ENCODE measurements around the gene DLGAP4.

The DLGAP4 gene

DNA sequence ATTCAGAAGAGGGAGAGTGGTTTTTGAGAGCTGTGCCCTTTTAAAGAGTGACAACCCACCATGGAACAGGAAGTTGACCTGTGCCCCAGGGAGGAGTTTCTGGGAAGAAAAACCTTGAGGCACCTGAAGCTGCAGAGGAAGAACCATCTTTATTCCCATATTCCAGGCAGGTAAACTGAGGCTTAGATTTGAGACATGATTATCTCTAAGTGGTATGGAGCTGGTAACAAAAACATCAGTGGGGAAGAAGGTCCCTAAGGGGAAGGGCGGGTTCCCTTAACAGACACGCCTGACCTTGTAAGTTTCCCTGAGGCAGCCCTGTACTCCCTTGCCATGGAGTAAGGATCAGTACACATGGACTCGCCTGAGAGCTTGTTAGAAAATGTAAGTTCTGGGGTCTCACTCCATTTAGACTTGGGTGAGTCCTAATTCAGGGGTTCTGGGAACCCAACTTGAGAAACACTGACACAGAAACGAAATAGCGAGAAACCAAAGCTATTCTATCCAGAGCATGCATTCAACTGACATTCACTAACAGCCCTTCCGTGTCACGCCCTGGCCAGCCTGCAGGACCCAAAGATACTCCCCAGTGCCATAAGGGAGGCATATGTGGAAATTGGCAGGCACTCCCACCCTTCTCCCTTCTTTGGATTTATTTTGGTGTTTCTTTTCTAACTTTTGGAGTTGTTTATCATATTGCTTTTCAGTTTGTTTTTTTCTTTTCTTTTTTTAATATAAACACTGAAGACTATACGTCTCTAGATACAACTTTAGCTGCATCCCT is 90.9 kb downstream of the DLGAP4 start:
- no peak for DNase-seq (ENCODE audit: low read depth)
- no peak overlapping the region for H3K4me3 ChIP-seq (ENCODE audit: control insufficient read depth, low read depth, low read length)
- TF ChIP-seq, protein P1, sequence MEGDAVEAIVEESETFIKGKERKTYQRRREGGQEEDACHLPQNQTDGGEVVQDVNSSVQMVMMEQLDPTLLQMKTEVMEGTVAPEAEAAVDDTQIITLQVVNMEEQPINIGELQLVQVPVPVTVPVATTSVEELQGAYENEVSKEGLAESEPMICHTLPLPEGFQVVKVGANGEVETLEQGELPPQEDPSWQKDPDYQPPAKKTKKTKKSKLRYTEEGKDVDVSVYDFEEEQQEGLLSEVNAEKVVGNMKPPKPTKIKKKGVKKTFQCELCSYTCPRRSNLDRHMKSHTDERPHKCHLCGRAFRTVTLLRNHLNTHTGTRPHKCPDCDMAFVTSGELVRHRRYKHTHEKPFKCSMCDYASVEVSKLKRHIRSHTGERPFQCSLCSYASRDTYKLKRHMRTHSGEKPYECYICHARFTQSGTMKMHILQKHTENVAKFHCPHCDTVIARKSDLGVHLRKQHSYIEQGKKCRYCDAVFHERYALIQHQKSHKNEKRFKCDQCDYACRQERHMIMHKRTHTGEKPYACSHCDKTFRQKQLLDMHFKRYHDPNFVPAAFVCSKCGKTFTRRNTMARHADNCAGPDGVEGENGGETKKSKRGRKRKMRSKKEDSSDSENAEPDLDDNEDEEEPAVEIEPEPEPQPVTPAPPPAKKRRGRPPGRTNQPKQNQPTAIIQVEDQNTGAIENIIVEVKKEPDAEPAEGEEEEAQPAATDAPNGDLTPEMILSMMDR (conservative IDR thresholded peaks at IDR 0.05; ENCODE audit: control insufficient read depth, insufficient read depth, low read depth, low read length) = no peak

DNA sequence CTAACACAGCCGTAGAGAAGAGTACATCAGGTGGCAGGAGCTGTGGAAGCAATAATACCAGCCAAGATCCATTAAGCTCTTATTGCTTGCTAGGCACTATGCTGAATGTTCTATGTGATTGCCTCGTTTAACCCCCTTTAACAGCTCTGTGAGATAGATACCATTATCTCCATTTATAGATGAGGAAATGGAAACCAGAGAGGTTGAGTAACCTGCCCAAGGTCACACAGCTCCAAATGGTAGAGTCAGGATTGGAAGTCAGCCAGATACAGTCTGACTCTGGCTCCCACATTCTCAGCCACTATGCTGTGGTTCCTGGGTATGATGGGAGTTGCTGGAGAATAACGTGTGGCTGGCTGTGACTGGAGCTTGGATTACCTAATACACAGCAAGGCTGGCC is 92.4 kb downstream of the DLGAP4 start:
- no peak overlapping the region for H3K4me3 ChIP-seq (ENCODE audit: control insufficient read depth, low read depth, low read length)
- DNase-seq (ENCODE audit: low read depth) = no peak
- TF ChIP-seq, protein P1 (conservative IDR thresholded peaks at IDR 0.05; ENCODE audit: control insufficient read depth, insufficient read depth, low read depth, low read length) = no peak

DNA sequence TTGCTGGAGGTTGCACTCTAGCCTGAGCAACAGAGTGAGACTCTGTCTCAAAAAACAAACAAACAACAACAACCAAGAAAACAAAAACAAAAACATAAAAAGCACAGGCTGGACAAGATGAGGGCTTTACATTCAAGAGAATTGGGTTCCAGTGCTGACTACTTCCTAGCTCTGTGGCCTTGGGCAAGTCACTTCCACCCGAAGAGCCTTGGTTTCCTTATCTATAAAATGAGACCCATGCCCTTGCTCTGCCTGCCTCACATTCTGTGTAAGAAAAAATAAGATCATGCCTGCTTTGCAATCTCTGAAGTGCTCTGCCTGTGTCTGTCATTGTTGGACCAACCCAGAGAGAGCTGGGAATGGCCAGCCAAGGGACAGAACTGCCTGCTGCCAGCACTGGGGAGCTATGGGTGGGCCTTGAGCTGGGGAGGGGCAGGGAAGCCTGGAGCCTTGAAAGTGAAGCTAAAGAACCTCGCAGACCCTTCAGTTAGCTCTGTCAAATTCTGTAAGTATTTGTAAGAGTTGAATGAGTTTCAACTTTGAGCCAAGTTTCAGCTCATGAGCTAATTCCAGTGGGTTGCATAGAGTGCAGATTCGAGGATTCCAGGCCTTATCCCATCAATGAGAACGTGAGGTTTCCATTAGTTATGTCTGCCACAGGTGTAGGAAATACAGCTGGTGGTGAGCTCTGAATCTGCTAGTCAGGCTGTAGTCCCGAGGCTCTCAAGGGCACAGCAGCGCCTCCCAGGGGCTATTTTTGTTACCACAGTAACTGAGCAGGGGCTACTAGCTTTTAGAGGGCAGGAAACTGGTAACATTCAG is 93.2 kb downstream of the DLGAP4 start:
- H3K4me3 ChIP-seq (ENCODE audit: control insufficient read depth, low read depth, low read length) = no peak overlapping the region
- TF ChIP-seq, protein P1 (conservative IDR thresholded peaks at IDR 0.05; ENCODE audit: control insufficient read depth, insufficient read depth, low read depth, low read length) = peak; percentile 40
- peak; percentile 28 for DNase-seq (ENCODE audit: low read depth)

DNA sequence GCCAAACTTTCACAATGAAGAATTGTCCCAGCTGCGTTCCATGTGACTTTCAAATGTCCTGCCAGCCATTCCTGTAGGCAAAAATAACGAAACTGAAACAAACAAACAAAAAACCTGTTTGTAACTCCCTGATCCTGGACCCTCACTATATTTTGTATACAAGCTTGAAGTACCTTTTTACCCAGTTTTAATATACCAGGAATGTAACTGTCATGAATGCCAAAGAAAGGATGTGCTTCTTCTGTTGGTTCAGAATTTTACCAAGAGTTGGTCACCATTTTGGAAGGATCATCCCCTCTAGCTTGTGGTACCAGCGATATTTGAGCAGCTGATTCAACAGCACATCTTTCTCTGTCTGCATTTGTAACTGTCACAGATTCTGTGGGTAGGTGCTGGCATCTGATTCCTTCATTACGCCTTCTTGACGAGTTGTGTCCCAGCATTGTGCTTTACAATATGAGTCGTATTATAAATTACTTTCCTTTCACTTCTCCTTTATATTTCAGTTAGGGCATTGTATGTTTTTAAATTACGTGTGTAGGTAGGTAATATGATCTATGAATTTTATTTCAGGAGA is 93.9 kb downstream of the DLGAP4 start:
- TF ChIP-seq, protein P1 (conservative IDR thresholded peaks at IDR 0.05; ENCODE audit: control insufficient read depth, insufficient read depth, low read depth, low read length) = no peak
- no peak overlapping the region for H3K4me3 ChIP-seq (ENCODE audit: control insufficient read depth, low read depth, low read length)
- no peak for DNase-seq (ENCODE audit: low read depth)

DNA sequence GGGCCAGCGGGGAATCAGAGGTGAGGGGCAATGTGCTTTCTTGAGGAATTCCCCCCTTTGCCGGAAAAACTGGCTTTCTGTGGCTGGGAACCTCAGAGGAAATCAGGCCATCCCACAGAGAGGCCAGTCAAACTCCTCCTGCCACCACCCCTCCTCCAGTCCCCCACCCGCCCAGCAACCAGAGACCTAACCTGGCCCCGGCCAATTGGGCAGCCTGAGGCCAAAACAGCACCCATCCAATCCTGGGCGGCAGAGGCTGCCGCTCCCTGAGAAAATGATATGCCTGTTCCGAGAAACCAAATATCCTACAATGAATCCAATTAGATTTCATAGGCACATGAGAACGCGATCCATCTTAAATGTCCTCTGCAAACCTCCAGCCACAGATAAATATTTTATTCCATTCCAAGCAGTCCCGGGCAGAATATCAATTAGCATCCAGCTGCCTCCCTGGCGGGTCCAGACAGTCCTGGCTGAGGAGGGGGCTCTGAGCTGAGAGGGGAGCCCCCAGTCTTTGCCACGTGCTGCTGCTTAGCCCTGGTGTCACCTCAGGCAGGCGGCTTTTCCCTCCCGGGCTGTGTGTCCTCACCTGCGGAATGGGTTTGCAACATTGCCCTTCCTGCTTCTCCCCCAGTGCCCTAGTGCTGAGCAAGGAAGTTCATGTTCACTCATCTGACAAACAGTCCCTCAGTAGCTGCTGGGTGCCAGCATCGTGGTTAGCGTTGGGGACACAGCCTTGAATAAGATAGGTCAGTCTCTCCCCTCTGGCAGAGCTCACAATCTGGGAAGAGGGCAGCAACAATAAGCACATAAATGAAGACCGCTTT is 95.0 kb downstream of the DLGAP4 start:
- no peak for DNase-seq (ENCODE audit: low read depth)
- TF ChIP-seq, protein P1 (conservative IDR thresholded peaks at IDR 0.05; ENCODE audit: control insufficient read depth, insufficient read depth, low read depth, low read length) = no peak
- H3K4me3 ChIP-seq (ENCODE audit: control insufficient read depth, low read depth, low read length) = no peak overlapping the region

DNA sequence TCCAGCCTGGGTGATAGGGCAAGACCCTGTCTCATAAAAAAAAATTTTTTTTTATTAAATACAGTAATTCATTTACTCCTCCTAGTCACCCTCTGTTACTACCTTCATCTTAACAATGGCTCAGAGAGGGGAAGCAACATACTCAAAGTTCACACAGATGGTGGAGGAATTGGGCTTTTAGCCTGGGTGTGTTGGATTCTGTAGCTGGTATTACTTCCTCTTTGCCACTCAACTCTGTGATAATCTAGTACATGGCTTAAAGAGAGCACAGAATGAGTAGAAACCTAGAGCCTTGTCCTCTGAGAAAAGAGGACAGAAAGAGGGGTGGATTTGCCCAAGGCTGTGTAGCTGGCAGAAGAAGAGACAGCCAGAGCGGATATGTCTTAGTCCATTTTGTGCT is 96.6 kb downstream of the DLGAP4 start:
- TF ChIP-seq, protein P1 (conservative IDR thresholded peaks at IDR 0.05; ENCODE audit: control insufficient read depth, insufficient read depth, low read depth, low read length) = no peak
- H3K4me3 ChIP-seq (ENCODE audit: control insufficient read depth, low read depth, low read length) = no peak overlapping the region
- no peak for DNase-seq (ENCODE audit: low read depth)
